Activated CD8-positive, alpha-beta memory T cell treated with anti-CD3 and anti-CD28 coated beads for 24 hours (primary cell): ENCODE measurements around the gene DOCK8.

ENCODE experiments used
- DNase-seq: peaks from one replicate; pipeline ENCODE4 v3.0.0-alpha.2; 2020

The DOCK8 gene

GRCh38 chr9:270657-271237, 56.1 kb downstream of the DOCK8 start:
- no peak for DNase-seq

GRCh38 chr9:272251-273213, 57.9 kb downstream of the DOCK8 start:
- DNase-seq, result peak; percentile 77

- no peak for DNase-seq
Observed at GRCh38 chr9:274406-274805, 59.7 kb downstream of the DOCK8 start.

- DNase-seq, result no peak
Observed at GRCh38 chr9:277601-278295, 63.1 kb downstream of the DOCK8 start.

GRCh38 chr9:278651-279050, 64.0 kb downstream of the DOCK8 start:
- peak; percentile 73 for DNase-seq

- DNase-seq, result no peak
Observed at GRCh38 chr9:279674-280073, 65.0 kb downstream of the DOCK8 start.

- no peak for DNase-seq
Observed at GRCh38 chr9:281741-282645, 67.3 kb downstream of the DOCK8 start.

GRCh38 chr9:286071-286740, 71.5 kb downstream of the DOCK8 start:
- DNase-seq, result no peak

- no peak for DNase-seq
Observed at GRCh38 chr9:289121-289520, 74.5 kb downstream of the DOCK8 start.

- DNase-seq, result no peak
Observed at GRCh38 chr9:292915-293314, 78.2 kb downstream of the DOCK8 start.

- no peak for DNase-seq
Observed at GRCh38 chr9:295576-295975, 80.9 kb downstream of the DOCK8 start.

GRCh38 chr9:296411-296810, 81.7 kb downstream of the DOCK8 start:
- no peak for DNase-seq

GRCh38 chr9:297104-297972, 82.7 kb downstream of the DOCK8 start:
- DNase-seq, result no peak

GRCh38 chr9:303502-303901, 88.8 kb downstream of the DOCK8 start:
- no peak for DNase-seq

- DNase-seq, result no peak
Observed at GRCh38 chr9:304106-304505, 89.4 kb downstream of the DOCK8 start.

GRCh38 chr9:304519-305185, 90.0 kb downstream of the DOCK8 start:
- no peak for DNase-seq

- DNase-seq, result peak; percentile 60
Observed at GRCh38 chr9:306907-307306, 92.2 kb downstream of the DOCK8 start.

GRCh38 chr9:311841-312240, 97.2 kb downstream of the DOCK8 start:
- DNase-seq, result no peak

GRCh38 chr9:312596-313320, 98.1 kb downstream of the DOCK8 start:
- DNase-seq, result no peak
